Posterior cingulate gyrus (tissue), 11 donors: ENCODE results near the gene FNDC10.

ENCODE experiments used
- DNase-seq, 10 donors: peaks; one replicate each; pipeline versions ENCODE4 v3.0.0 to v3.0.0-alpha.2; 2020 to 2021; ENCODE audit warnings: mixed read lengths in 3 of 10
- intact Hi-C: fragments of 100-400 bp; cut with DNase I; formaldehyde crosslinking; loops from one replicate; pipeline ENCODE4 v1.15.1; 2023

Gene FNDC10

GRCh38 chr1:1628754-1629429 lies 29.0 kb upstream of the FNDC10 start:
- intact Hi-C loops = no loop called here
- peak in 4 of 10 donors; percentile 21 to 84 (median 64) for DNase-seq

DNA sequence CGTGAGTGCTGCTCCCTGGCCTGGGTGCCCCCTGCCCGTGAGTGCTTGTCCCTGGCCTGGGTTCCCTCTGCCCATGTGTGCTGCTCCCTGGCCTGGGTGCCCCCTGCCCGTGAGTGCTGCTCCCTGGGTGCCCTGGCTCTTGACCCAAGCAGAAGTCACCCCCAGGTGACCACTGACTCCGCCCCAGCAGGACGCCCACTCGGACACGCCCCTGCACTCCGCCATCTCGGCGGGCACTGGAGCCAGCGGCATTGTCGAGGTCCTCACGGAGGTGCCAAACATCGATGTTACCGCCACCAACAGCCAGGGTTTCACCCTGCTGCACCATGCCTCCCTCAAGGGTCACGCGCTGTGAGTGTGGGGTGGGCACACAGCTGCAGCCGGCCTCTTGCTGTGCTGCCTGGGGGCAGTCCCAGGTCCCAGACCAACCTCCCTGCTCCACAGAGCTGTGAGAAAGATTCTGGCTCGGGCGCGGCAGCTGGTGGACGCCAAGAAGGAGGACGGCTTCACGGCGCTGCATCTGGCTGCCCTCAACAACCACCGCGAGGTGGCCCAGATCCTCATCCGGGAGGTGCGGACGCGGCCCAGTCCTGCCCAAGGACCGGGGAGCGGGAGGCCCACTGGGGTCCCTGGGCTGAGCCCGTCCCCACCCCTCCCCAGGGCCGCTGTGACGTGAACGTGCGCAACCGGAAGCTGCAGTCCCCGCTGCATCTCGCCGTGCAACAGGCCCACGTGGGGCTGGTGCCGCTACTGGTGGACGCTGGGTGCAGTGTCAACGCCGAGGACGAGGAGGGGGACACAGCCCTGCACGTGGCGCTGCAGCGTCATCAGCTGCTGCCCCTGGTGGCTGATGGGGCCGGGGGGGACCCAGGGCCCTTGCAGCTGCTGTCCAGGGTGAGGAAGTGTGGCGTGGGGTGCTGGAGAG lies 28.2 kb upstream of the FNDC10 start:
- intact Hi-C loops = no loop called here
- peak in 4 of 10 donors; percentile 25 to 80 (median 74) for DNase-seq

DNA sequence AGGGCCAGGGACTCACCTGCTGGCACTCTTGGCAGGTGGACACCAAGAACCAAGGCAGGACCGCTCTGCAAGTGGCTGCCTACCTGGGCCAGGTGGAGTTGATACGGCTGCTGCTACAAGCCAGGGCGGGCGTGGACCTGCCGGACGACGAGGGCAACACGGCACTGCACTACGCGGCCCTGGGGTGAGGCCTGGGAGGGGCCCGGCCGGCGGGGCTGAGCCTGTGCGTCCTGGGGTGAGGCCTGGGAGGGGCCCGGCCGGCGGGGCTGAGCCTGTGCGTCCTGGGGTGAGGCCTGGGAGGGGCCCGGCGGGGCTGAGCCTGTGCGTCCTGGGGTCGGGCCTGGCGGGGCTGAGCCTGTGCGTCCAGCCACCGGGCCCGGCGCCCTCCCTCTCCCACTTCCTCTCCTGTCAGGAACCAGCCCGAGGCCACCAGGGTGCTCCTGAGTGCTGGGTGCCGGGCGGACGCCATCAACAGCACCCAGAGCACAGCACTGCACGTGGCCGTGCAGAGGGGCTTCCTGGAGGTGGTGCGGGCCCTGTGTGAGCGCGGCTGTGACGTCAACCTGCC lies 27.4 kb upstream of the FNDC10 start:
- intact Hi-C loops = no loop called here
- DNase-seq = peak in 2 of 10 donors; percentile 60 to 84

- peak in 3 of 10 donors; percentile 61 to 83 (median 62) for DNase-seq
- intact Hi-C loops = no loop called here
Observed at GRCh38 chr1:1626207-1627141, 26.5 kb upstream of the FNDC10 start.

GRCh38 chr1:1625824-1626206 lies 25.9 kb upstream of the FNDC10 start:
- intact Hi-C loops = no loop called here
- peak in 1 of 10 donors; percentile 54 for DNase-seq

DNA sequence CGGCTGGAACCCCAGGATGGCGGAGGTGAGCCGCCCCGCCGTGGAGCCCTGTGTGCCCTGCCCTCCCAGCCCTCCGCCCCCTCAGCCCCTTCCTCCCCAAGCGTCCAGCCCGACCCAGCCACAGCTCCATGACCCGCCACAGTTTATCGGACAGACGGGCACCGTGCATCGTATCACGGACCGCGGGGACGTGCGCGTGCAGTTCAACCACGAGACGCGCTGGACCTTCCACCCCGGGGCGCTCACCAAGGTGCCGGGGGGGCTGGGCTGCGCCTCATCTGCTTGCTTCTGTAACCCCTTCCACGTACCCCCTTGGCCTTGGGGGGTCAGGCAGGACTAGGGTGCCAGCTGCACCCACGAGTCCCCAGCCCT lies 25.5 kb upstream of the FNDC10 start:
- intact Hi-C loops = no loop called here
- DNase-seq = peak in 2 of 10 donors; percentile 74 to 80

GRCh38 chr1:1624443-1625403 lies 24.8 kb upstream of the FNDC10 start:
- peak in 3 of 10 donors; percentile 56 to 83 (median 66) for DNase-seq
- intact Hi-C loops = no loop called here

GRCh38 chr1:1623631-1624442 lies 23.9 kb upstream of the FNDC10 start:
- intact Hi-C loops = no loop called here
- DNase-seq = peak in 2 of 10 donors; percentile 74 to 76

- intact Hi-C loops = no loop called here
- DNase-seq = peak in 2 of 10 donors; percentile 65 to 88
Observed at GRCh38 chr1:1623181-1623630, 23.3 kb upstream of the FNDC10 start.

GRCh38 chr1:1622788-1623094 lies 22.8 kb upstream of the FNDC10 start:
- intact Hi-C loops = no loop called here

GRCh38 chr1:1622010-1622787 lies 22.3 kb upstream of the FNDC10 start:
- intact Hi-C loops = no loop called here
- peak in 1 of 10 donors; percentile 51 for DNase-seq

More at GRCh38 chr1:1622788-1623094, 22.8 kb upstream of the FNDC10 start:
- peak in 2 of 10 donors; percentile 43 to 61 for DNase-seq

GRCh38 chr1:1621173-1622009 lies 21.5 kb upstream of the FNDC10 start:
- intact Hi-C loops = no loop called here
- peak in 1 of 10 donors; percentile 62 for DNase-seq

- DNase-seq = peak in 1 of 10 donors; percentile 82
- intact Hi-C loops = no loop called here
Observed at GRCh38 chr1:1620433-1621139, 20.7 kb upstream of the FNDC10 start.

DNA sequence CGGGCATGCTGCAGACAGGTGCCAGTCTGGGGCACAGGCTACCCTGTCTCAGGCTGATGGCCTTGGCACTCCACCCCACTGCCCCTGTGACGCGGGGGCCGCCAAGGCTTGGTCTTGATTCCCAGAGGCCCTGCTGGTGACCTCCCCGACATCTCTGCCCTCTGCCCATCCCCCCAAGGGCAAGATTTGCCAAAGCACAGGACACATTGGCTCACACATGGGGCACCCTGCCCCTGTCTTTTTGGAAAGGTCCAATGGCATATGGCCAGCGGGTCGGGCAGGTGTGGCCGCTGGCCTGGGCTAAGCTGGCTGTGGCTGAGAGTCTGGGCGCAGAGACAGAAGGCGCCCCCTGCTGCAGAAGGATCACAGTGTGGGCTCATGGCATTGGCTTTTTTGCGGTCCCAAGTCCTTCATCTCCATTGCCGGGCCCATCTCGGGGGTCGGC lies 20.0 kb upstream of the FNDC10 start:
- intact Hi-C loops = no loop called here
- peak in 4 of 10 donors; percentile 2 to 75 (median 50) for DNase-seq

DNA sequence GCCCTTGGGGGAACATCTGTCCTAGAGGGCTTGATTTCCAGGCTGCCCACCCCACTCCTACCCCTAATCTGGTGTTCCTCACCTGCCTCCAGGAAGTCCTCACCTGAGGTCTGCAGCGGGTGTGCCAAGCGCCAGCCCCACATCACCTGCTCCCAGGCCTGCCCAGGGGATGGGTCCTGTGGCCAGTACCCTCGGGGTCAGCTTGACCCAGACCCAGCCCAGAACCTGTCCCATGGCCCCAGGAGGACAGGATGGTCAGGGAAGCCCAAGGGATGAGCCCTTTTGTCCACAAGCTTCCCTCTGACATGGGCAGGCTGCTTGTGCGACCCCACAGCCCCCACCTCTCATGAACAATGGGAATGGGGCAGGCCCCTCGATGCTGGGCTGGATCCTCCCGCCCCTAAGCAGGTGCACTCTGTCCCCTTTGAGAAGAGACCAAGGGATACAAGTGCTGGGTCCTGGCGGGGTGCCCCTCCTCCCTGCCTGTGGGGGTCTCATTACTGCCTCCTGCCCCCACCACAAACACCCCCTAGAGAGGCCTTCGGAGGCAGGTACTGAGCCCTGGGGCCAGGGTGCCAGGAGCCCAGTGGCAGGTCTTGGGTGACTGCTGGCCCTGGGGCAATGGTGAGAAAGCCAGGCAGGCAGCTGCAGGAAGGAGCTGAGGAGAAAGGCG lies 18.6 kb upstream of the FNDC10 start:
- intact Hi-C loops = no loop called here
- DNase-seq = peak in 3 of 10 donors; percentile 48 to 67 (median 61)
